ENCODE results near the gene TCEA3.
A peak's percentile ranks its signal among the peaks of the same experiment; 100 is the strongest.

Gene TCEA3

GRCh38 chr1:23428136-23428905 lies 3.8 kb upstream of the TCEA3 start:
- H3K4me3 ChIP-seq (ENCODE audit: low read length), result no peak overlapping the region
- TF ChIP-seq, protein P1, sequence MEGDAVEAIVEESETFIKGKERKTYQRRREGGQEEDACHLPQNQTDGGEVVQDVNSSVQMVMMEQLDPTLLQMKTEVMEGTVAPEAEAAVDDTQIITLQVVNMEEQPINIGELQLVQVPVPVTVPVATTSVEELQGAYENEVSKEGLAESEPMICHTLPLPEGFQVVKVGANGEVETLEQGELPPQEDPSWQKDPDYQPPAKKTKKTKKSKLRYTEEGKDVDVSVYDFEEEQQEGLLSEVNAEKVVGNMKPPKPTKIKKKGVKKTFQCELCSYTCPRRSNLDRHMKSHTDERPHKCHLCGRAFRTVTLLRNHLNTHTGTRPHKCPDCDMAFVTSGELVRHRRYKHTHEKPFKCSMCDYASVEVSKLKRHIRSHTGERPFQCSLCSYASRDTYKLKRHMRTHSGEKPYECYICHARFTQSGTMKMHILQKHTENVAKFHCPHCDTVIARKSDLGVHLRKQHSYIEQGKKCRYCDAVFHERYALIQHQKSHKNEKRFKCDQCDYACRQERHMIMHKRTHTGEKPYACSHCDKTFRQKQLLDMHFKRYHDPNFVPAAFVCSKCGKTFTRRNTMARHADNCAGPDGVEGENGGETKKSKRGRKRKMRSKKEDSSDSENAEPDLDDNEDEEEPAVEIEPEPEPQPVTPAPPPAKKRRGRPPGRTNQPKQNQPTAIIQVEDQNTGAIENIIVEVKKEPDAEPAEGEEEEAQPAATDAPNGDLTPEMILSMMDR (conservative IDR thresholded peaks at IDR 0.05; ENCODE audit: low read depth, low read length), result no peak
- DNase-seq (ENCODE audit: low read depth), result no peak

GRCh38 chr1:23427550-23427949 lies 3.0 kb upstream of the TCEA3 start:
- no peak overlapping the region for H3K4me3 ChIP-seq (ENCODE audit: low read length)
- no peak for DNase-seq (ENCODE audit: low read depth)
- TF ChIP-seq, protein P1 (conservative IDR thresholded peaks at IDR 0.05; ENCODE audit: low read depth, low read length), result no peak

DNA sequence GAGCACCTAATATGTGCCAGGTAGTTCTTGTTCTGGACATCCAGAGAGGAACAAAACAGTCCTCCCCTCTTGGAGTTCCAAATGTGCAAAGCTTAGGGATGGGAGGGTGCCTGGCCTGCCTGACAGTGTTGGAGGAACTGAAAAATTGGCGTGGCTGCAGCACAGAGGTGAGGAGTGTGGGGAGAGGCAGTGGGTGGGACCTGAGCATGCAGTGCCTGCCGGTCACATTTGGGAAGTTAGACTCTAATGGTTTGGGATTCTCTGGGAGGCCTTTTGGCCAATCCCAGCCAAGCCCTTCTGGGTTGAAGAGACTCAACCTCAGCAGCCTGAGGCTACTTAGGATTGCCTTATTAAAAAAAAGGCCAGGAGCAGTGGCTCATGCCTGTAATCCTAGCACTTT lies 2.3 kb upstream of the TCEA3 start:
- TF ChIP-seq, protein P1 (conservative IDR thresholded peaks at IDR 0.05; ENCODE audit: low read depth, low read length), result no peak
- DNase-seq (ENCODE audit: low read depth), result no peak

GRCh38 chr1:23425193-23425494 lies 596 bp upstream of the TCEA3 start:
- DNase-seq (ENCODE audit: low read depth), result no peak
- H3K4me3 ChIP-seq (ENCODE audit: low read length), result peak overlapping the region; percentile 33
- TF ChIP-seq, protein P1 (conservative IDR thresholded peaks at IDR 0.05; ENCODE audit: low read depth, low read length), result no peak

More for the DNA sequence above, 2.3 kb upstream of the TCEA3 start:
- H3K4me3 ChIP-seq (ENCODE audit: low read length), result no peak overlapping the region

DNA sequence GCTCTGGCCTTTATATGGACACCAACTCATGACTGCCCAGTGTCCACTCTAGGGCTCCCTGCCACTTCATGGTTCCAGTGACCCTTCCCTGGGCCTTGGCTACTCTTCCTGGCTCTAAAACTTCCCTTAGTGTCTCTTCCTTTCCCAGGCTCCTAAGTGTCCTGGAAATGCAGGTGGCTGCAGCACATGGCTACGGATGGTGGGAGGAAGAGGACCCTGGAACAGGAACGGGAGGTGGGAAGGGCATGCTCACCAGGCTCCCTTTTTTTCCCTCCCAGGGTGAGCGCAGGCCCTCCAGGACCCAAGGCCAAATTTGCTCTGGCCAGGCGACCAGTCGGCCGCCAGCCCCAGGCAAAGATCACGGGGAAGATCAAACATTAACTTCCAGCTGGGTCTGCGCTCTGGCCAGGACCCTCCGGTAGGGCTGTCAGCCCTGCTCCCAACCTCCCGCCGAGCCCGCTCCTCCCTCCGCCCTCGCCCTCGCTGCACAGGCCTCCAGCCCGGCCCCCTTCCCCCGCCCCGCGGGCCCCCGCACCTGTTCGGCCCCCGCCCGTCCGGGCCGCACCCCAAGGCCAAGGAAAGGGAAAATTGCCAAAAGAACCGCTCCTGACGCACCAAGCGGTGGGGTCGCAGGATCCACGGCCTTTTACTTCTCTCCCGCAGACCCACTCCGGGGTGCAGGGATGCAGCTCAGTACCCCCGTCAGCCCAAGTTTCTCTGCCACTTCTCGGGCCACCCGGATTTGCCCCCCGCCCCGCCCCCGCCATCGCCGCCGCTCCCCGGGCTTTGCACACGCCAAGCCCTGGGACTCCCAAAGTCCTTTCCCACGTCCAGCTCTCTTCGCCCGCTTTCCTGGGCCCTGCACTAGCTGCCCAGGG lies 894 bp downstream of the TCEA3 start:
- TF ChIP-seq, protein P1 (conservative IDR thresholded peaks at IDR 0.05; ENCODE audit: low read depth, low read length), result no peak
- DNase-seq (ENCODE audit: low read depth), result no peak
- H3K4me3 ChIP-seq (ENCODE audit: low read length), result peak overlapping the region; percentile 29

DNA sequence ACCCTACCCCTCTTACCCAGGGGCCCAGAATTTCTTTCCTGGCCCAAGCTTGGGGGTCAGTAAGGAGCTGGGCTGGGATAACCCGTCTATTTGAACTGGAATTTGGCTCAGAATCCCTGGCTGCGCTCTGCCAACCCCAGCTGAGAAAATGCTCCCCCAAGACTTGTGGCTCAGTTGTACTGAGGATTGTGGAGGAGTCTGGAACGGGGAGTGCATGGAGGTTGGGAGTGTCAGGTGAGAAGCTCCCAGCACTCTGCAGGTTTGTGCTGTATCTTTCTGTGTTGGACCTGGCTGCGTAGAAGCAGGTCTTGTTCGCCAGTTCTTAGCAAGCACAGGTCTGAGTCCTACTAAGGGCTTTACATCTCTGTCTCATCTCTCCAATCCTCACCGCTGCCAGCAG lies 1.6 kb downstream of the TCEA3 start:
- DNase-seq (ENCODE audit: low read depth), result no peak
- no peak overlapping the region for H3K4me3 ChIP-seq (ENCODE audit: low read length)
- TF ChIP-seq, protein P1 (conservative IDR thresholded peaks at IDR 0.05; ENCODE audit: low read depth, low read length), result no peak
